Kidney capillary endothelial cell (primary cell): ENCODE data around the gene UBE3B.

ENCODE experiments used
- DNase-seq: peaks from one replicate; pipeline ENCODE4 v3.0.0-alpha.2; 2018; ENCODE audit warnings: low spot score

UBE3B gene

DNA sequence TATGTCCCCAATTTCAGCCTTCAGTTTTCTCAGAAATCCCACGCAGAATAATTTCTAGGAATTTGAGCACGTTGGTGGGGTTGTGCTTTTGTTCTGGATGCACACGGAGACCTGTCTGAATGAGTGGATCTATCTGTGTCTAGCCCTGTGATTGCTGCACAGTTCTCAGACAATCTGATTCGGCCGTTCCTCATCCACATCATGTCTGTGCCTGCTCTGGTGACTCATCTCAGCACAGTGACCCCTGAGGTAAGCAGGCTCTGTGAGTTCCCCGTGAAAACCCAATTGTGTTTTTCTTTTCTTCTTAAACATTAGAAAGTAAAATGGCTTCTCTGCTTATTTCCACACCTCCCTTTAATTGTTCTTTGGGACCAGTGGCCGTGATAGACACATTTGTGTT lies 20.2 kb downstream of the UBE3B start:
- DNase-seq = no peak

DNA sequence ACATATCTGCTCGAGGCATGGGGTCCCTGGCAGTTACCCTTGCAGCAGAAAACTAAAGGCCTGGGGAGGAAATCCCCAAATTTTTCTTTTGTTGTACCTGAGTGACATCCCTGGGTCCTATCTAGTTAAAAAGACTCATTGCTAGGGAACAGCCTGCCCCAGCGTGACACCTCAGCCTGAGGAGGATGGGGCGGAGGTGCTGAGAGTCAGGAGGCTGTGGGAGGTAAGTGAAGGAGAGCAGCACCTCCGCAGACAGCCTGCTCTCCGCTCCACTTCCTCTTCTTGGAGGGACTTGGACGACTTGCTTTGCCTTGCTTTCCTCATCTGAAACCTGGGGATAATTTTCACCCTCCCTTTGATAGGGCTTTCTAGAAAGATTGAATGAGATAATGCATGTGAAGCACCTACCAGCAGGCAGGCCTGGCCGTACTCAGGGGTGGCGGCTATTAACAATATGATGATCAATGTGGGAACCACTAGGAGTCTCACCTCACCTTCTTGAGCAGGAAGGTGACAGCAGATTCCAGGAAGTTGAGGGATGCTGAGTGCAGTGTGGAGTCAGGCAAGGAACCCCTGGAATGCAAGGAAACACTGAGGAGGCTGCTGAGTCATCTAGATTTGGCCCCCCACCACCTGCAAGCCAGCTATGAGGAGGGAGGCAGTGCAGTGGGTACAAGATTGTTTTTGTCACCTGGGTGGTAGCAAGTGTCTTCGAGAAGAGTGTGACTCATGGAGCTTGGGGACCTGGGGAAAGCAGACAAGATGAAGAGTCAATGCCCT lies 23.2 kb downstream of the UBE3B start:
- DNase-seq = no peak

DNA sequence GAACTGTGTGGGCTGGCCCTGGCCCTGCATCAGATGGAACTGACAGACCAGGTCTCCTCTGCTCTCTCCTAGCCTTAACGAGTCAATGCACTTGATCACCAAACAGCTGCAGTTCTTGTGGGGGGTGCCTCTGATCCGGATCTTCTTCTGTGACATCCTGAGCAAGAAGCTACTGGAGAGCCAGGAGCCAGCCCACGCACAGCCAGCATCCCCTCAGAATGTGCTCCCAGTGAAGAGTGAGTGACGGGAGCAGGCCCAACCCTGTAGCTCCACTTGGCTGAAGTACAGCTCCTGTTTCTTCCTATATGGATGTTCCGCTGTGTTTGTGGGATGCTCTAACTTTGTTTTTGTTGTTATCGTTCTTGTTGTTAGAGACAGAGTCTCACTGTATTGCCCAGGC lies 23.9 kb downstream of the UBE3B start:
- DNase-seq = no peak

DNA sequence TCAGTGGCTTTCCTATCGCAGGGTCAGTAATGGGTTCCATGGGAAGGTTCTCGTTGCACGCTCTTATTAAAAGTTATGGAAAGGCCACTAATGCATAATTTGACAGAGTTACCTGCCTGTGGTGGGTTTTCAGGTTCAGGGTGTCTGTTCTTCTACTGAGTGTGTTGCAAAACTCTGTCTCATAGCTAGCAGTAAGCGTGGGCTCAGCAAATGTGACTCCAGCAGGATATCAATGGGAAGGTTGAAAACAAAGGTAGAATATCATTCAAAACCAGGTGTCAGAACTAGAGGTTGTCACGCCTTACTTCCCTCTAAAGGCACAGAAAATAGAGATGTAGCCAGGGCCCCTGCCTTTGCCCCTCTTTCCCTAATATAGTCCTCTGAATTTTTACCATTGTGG lies 24.9 kb downstream of the UBE3B start:
- DNase-seq = no peak

DNA sequence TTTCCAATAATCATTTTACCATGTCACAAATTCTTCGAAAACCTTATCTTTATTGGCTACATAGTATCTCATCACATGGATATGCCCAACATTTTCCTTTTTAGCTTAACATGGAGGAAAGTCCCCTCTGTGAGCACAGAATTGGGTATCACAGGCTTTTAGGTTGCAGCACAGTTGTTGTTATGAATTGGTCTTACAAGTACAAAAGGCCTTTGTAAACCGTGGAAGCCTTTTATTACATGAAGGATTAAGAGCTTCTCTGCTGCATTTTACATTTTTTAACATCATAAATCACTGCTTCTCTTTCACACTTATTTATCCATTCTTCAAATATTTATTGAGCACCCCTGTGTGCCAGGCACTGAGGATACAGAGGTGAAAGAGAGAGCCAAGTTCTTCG lies 26.2 kb downstream of the UBE3B start:
- no peak for DNase-seq

DNA sequence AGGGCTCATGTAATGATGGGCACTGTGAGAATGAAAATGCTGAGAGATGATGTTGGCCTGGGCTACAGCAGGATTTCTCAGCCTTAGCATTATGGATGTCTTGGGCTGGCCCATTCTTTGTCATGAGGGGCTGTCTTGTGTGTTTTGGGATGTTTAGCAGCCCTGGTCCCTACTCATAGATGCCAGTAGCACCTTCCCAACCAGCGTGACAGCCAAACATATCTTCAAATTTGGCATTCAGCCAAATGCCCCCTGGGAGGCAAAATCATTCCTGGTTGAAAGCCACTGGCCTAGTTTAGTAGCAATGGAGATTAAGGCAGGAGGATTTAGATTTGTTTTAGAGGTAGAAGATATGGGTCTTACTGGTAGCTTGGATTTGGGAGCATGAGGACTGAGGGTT lies 26.6 kb downstream of the UBE3B start:
- DNase-seq = no peak

DNA sequence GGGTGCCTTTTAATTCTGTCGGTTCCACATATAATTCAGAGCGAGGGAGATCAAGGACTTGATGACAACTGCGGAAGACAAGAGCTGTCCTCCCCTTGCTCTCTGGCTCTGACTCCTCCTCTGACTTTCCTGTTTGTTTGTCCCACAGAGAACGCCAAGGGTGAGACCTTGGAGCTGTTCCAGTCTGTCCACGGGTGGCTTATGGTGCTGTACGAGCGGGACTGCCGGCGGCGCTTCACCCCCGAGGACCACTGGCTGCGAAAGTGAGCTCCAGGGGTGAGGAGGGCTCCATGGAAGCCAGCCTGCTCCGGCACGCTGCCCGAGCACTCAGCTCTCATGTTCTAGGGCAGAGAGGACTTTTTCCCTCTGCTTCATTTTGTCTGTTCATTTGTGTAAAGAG lies 32.8 kb downstream of the UBE3B start:
- DNase-seq = no peak

DNA sequence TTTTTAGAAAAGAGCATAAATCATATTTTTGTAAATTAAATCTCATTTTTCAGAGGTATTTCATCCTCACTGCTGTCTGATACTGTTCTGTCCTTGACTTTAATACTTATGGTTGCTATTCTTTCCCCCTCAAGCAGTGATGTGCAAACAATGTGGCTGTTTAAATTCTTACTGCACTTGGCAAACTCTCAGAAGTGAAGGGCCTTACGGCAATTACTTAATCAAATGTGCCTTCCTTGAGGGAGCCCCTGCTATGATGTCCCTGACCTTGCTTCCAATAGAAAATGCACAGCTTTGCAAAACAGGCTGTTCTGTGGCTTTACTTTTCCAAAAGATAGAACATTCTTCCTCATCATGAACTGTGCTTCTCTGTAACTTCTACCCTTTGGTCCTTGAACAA lies 35.2 kb downstream of the UBE3B start:
- no peak for DNase-seq

DNA sequence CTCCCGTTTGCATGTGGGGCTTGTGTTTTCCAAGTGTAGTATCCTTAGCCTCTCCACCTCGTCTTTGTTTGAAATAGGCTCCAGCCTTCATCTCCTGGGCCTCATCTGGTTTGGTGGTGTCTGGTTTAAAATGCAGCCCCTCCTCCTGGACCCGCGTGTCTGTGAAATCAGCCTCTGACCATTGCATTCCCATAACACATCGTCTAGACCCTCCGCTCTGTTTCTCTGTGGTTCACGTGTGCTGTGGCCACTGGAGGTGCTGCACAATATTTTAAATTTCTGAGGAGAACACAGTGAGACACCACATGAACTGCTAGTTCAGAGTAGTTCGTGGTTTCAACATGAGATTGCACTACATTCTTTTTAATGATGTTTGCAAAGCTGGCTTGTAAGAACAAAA lies 35.6 kb downstream of the UBE3B start:
- no peak for DNase-seq

DNA sequence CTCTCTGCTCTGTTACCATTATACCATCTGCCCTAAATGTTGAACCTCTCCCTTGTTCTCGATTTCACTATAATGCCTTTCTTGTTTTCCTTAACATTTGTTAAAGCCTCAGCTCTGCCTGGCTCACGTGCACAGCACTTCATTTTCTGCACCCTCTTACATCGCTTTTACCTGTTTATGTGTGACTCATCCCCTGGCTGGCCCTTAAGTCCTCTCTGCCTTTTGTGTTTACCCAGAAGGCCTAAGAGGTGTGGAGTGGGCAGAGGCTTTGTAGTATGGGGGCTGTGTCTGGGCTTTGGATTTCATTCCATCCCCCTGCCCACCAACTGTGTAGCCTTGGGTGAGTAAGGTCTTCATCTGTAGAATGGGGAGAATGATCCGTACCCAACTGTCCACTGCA lies 36.5 kb downstream of the UBE3B start:
- DNase-seq = no peak

DNA sequence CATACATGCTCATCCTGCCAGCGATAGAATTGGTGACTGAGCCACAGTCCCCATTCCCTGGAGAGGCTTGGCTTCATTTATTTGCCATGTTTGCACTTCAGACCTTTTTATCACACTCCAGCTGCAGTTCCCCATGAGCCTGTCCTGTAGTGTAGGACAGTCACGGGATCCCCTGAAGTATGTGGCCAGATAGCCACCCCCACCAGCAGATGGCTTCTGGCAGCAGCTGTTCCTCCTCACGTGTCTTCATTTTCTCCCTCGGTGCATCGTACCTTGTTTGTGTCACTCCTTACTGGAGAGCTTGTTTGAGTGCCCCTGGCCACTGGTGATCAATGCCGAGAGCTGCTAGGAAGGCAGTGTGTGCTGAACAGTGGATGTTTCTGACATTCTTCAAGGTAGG lies 40.2 kb downstream of the UBE3B start:
- DNase-seq = no peak

DNA sequence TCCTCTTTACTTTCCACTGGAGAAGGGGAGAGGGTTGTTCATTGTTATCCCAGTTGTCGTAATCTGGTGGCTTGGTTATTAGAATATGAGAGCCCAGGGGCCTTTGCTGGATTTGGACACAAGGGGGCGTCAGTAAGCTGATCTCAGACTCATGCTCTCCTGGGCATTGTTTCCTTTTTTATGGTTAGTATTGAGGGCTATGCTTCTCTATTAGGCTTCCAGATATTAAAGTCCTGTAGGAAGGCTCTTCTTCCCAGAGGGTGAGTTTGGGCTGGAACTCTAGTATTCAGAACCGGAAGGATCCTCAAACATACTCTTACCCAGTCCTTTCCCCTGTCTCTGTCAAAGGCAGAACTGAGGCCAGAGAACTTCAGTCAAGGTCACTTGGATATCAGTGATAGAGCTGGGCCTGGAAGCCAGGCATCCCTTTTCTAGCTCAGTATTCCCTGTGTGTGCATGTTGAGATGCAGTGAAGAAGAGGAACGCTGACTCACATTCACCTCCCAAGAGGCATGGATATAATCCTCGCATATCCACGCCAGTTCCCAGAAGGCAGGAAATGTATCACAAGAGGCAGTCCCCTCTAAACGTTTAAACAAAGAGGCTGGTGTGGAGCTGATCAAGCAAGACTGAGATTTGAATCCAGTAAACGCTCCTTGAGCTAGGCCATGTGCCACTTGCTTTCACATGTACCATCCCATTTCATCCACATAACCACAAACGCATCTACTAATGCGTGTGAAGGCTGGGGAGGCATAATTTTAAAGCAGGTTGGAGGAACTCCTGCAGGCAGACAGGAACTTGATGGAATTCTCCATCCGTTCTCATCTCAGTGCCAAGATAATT lies 41.6 kb downstream of the UBE3B start:
- peak; percentile 86 for DNase-seq

DNA sequence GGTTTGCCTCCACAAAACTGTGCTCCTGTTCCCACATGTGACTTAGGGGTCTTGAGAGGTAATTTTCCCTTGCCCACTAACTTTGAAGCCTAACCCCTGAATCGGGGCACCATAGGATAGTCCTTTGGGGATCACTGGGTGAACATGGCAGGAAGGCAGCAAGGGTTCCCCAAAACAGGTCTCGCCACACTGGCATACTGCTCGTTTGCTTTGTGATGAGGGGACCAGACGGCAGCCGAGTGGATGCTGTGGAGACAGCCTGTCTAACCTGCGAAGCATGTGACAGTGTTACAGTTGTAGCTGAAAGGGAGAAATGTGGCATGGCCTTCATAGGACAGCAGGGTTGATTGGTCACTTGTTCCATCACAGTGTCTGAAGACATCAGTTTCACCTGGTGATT lies 42.4 kb downstream of the UBE3B start:
- DNase-seq = no peak

DNA sequence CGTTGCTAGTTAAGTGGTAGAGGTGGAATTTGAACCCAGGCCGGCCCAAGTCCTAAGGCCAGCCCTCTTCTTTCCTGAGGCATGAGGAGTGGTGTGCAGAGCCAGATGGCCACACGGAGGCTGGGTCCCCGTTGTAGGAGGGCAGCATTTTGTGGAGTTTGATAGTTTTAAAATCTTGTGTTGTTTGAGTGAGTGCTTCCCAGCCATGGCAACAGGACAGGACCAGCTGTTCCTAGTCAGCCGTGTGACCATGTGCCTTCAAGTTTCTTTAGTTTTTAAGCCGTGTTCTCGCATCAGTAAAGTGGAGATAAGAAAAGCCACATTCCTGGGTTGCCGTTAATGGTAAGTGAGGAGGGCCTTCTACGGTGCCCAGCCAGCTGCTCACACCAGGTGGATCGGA lies 44.4 kb downstream of the UBE3B start:
- no peak for DNase-seq

DNA sequence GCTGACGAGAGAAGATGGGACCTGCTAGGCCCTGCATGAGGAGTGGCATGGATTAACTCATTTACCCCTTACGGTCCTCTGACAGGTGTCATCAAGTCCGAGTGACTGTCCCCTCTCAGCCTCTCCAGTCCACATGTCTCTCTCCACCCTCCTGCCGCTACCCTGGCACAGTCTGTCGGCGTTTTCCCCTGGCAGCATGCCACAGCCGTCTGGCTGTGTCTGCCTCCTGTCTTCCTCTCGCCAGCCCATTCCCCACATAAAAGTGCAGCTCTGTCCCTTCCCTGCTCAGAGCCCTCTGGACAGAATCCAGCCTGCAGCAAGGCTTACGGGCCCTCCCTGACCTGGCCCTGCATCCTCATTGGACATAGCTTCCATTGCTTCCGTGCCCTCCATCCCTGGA lies 45.6 kb downstream of the UBE3B start:
- no peak for DNase-seq

DNA sequence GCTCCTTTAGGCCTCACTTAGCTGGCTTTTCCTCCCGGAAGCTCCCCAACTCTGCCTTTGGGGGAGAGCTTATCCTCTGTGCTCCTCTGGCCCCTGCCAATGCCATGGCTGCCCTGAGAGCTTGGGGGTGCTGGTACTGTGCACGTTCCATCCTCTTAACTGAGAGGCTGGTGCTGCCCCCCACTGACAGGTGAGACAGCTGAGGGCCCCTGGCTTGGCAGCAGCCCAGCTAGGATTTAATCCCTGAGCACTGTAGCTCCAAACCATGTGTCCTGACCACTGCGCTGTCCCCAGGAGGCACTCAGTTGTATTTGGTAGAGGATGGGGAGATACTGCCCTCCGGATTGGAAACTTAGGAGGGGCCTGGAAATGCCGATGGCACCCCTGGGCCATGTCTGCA lies 46.1 kb downstream of the UBE3B start:
- DNase-seq = no peak

DNA sequence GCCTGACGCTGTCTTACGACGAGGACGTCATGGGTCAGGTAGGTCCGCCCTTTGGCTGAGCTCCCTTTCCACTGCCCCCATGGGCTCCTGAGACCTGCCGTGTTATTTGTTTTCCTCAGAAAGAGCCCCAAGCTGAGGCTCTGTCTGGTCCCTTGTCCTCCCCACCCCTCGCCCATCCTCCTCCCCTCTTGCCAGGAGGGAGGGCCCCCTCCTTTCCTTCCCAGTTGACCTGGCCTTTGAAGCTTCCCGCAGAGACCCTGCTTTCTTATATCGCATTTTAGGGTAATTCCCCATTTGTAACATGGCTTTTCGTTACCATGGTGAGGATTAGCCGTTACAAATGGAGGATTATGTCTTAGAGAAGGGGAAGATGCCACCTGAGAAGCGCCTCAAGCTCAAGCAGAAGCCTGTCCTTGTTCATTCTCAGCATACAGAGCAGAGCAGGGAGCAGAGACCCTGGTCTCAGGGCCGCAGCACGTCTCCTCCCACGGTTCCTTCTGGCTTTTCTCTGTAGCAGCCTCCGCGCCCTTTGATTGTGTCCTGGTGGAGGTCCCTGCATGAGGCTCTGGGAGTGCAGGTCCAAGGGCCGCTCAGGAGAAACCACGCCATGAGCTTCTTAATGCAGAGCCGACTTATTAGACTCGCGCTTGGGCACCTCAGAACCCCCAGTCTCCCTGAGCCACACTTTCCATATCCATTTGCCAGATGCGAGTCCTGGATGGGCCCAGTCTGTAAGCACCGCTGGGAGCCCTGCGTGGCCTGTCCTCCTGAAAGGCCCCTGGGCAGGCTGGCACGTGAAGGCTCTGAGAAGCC lies 47.2 kb downstream of the UBE3B start:
- DNase-seq = no peak

DNA sequence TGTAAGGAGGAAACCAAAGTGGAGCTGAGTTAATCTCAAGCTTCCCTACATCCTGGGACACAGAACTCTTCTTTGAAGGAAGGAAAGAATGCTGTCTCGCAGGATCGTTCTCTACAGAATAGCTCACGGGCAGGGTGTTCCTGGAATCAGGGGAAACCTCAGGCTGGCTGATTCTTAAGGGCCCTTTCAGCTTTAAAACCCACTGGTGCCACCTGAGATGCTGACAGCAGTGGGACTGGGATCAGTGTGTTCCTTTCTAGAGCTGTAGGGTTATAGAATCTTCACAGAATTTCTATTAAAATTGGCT lies 47.8 kb downstream of the UBE3B start:
- no peak for DNase-seq

DNA sequence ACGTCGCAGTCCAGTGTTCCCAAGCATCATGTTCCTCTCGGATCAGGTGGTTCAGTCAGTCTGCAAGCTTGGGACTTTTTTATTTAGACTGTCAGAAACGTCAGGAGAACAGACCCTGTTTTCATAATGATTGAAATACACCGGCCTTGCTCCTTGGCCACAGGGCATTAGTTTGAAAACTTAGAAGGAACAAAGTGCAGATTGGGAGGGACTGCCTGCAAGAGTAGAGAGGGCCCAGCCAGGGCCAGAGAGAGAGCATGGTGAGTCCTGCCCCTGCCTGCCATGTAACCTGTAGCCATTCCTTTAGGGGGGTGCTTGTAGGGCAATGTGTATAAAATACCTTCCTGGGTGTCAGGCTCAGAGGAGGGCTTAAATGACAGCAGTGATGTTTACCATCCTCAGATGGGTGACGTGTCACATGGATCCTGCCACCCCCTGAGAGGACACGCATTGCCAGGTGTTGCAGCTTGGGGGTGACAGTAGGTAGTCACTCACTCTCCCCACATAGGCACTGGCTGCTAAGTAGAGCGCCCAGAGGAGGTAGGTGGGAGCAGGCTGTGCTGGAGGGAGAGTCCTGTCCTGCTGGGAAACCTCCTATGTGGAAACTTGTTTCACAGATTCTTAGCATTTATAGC lies 50.2 kb downstream of the UBE3B start:
- no peak for DNase-seq

DNA sequence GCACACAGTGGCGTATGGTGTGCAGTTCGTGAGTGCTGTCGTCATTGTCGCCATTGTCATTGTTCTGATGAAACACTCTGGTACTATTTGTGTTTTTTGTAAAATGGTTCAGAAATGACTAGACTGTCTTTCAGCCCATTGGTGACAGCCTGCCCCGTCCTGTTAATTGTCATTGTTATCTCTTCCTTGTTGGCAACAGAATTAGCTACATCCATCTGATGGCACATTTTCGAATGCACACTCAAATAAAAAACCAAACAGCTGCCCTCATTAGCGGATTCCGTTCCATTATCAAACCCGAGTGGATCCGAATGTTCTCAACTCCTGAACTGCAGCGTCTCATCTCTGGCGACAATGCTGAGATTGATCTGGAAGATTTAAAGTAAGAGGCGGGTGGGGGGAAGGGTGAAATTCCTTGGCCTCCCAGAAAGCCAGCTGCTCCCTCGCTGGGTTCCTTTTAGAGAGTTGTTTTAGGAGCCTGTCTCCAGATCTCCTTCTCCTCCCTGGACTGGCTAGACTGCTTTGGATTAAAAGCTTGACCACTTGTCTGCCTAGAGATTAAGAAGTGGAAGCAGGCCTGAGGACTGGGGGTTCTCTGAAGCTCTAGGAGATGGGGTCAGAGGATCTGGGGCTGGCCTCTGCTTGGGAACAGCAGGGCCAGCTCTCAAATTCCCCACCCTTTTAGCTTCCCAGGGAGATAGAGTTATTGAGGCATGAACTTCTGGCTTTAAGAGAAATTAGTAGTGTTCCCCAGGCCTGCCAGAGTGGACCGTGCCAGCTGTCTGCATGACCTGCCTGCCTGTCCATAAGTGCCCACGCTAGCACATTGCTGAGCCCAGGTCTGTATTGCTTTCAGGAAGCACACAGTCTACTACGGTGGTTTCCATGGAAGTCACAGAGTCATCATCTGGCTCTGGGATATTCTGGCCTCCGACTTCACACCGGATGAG lies 52.5 kb downstream of the UBE3B start:
- DNase-seq = no peak

DNA sequence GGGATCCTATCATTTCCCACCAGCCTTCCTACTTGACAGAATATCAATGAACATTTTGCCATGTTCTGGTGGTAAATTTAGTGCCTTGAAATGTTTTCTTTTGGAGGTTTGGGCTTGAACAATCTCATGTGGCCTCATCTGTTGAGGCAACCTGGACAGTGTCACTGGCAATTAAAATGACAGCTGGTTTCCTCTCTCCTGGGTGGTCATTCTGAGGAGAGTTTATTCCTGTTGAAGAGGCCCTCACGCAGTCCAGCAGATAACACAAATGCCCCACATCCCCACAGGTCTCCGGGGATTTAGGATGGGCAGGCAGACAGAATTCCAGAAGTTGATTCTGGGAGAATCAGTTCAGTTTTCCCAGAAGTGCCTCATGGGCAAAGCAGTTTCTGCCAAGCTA lies 54.0 kb downstream of the UBE3B start:
- no peak for DNase-seq
